Stimulated activated CD4-positive, alpha-beta T cell treated with anti-CD3 and anti-CD28 coated beads, Interleukin-2, amount 100 ng/mL, for 24 hours (primary cell): Measurements from ENCODE around the gene CEACAM16.

Experiments used
- DNase-seq, 2 donors: peaks; one replicate each; pipeline ENCODE4 v3.0.0-alpha.2; 2020

CEACAM16 gene

GRCh38 chr19:44726465-44726864 is 27.5 kb downstream of the CEACAM16 start:
- no peak for DNase-seq

- no peak for DNase-seq
Measured at GRCh38 chr19:44728178-44728577, 29.2 kb downstream of the CEACAM16 start.

- no peak for DNase-seq
Measured at GRCh38 chr19:44729516-44730033, 30.6 kb downstream of the CEACAM16 start.

GRCh38 chr19:44731081-44731480 is 32.1 kb downstream of the CEACAM16 start:
- DNase-seq, result no peak

- DNase-seq, result no peak
Measured at GRCh38 chr19:44731622-44732021, 32.7 kb downstream of the CEACAM16 start.

GRCh38 chr19:44732235-44733014 is 33.5 kb downstream of the CEACAM16 start:
- DNase-seq, result no peak

- no peak for DNase-seq
Measured at GRCh38 chr19:44734357-44734756, 35.4 kb downstream of the CEACAM16 start.

- DNase-seq, result no peak
Measured at GRCh38 chr19:44735011-44735410, 36.1 kb downstream of the CEACAM16 start.

- no peak for DNase-seq
Measured at GRCh38 chr19:44737238-44738071, 38.5 kb downstream of the CEACAM16 start.

GRCh38 chr19:44738136-44738535 is 39.2 kb downstream of the CEACAM16 start:
- DNase-seq, result no peak

GRCh38 chr19:44738603-44739558 is 39.9 kb downstream of the CEACAM16 start:
- no peak for DNase-seq

GRCh38 chr19:44740351-44740824 is 41.4 kb downstream of the CEACAM16 start:
- DNase-seq, result no peak

- no peak for DNase-seq
Measured at GRCh38 chr19:44741258-44741731, 42.3 kb downstream of the CEACAM16 start.

GRCh38 chr19:44741841-44742329 is 42.9 kb downstream of the CEACAM16 start:
- peak in 1 of 2 donors; percentile 43 for DNase-seq

- no peak for DNase-seq
Measured at GRCh38 chr19:44742330-44743061, 43.5 kb downstream of the CEACAM16 start.

- DNase-seq, result no peak
Measured at GRCh38 chr19:44744871-44745332, 46.0 kb downstream of the CEACAM16 start.

GRCh38 chr19:44745341-44745831 is 46.4 kb downstream of the CEACAM16 start:
- DNase-seq, result no peak

- DNase-seq, result no peak
Measured at GRCh38 chr19:44745887-44746600, 47.1 kb downstream of the CEACAM16 start.

GRCh38 chr19:44746616-44746945 is 47.6 kb downstream of the CEACAM16 start:
- DNase-seq, result no peak

GRCh38 chr19:44746946-44747738 is 48.2 kb downstream of the CEACAM16 start:
- peak; percentile 93 to 94 for DNase-seq
